ENCODE measurements around the gene ZKSCAN2. TPM values are rescaled to one million over a fixed set of nuclear protein-coding genes. Genes with fewer than 3 reads are reported as not detected.

ZKSCAN2 gene
- total and polyA plus RNA-seq, 9 of the 15 experiments (the other 6 are each of a cell fraction or from before 2014, with no cell fraction given): 1.3 to 9.5 (median 4.2) TPM

DNA sequence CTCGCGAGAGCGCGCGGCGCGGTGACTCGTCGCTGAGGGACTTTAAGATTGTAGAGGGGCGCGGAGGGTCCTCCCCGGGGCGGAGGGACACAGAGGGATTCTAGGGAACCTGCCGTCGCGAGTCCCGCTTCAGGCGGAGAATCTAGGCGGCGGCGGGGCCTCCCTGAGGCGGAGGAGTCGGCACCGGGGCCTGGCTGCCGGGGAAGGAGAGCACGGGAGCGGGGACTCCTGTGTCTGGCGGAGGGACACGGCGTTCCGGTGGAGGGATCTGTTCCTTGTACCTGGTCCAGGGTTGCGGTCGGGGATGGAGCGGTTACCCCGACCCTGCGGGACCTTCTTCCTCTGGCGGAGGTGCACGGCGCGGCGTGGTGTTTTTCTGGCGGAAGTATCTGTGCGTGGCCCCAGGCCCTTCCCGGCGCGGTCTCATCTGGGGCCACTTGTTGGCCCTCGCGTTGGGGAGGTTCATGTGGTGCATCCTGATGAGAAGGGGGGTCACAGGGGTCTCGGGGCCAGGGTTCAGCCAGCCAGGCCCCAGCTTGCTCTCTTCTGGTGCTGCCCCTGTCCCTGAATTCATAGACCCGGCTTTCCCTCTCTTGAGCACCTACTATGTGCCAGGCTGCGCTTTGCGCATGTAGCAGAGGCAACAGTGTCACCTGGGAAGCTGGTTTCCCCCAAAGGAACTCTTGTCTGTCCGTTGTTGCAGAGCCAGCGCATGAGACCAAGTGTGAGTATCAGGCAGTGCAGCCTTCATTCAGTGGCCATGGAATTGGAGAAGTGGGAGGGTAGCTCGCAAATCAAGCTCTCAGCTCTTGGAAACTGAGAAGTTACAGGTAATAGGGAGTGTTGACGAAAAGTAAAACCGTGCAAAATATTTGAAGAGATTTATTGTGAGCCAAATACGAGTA, 563 bp upstream of the ZKSCAN2 start (continued):
- TF ChIP-seq CUX1 (CRISPR knock-in tag; IDR thresholded peaks at IDR 0.05): no peak
- peak; percentile 61; the same call in 1 of the 2 replicates for TF ChIP-seq SPI1 (IDR thresholded peaks at IDR 0.05; ENCODE audit: borderline replicate concordance, low read depth, low read length)
- TF ChIP-seq SMARCC2 (IDR thresholded peaks at IDR 0.05; ENCODE audit: low read depth): 0 out of 2 replicates have a peak, but pooled peaks have one; percentile 31
- no peak for TF ChIP-seq SIX5 (IDR thresholded peaks at IDR 0.05; ENCODE audit: borderline replicate concordance in 1 of 2, insufficient read depth in 1 of 2, low read depth in 1 of 2, low read length in 2 of 2)
- TF ChIP-seq ZNF263 (CRISPR knock-in tag; IDR thresholded peaks at IDR 0.05; ENCODE audit: borderline replicate concordance): 0 out of 2 replicates have a peak, but pooled peaks have one; percentile 20
- TF ChIP-seq MTA2 (IDR thresholded peaks at IDR 0.05; ENCODE audit: low read depth): peak; percentile 26; the same call in 1 of the 2 replicates
- TF ChIP-seq HNRNPLL (IDR thresholded peaks at IDR 0.05; ENCODE audit: low read depth, low read length, poor library complexity, severe bottlenecking): peak; percentile 2
- TF ChIP-seq ZNF253 (CRISPR knock-in tag; conservative IDR thresholded peaks at IDR 0.05): no peak
- TF ChIP-seq TAL1 (IDR thresholded peaks at IDR 0.05): no peak
- no peak; the same call in 1 of the 2 replicates for TF ChIP-seq GABPB2 (CRISPR knock-in tag; conservative IDR thresholded peaks at IDR 0.05)
- no peak for TF ChIP-seq HINFP (tag; conservative IDR thresholded peaks at IDR 0.05; ENCODE audit: low read depth)
- no peak for TF ChIP-seq TBL1XR1 (IDR thresholded peaks at IDR 0.05; ENCODE audit: low read length in 2 of 2)
- TF ChIP-seq BRF1 (IDR thresholded peaks at IDR 0.05; ENCODE audit: borderline replicate concordance, extremely low read depth, insufficient read length): no peak
- TF ChIP-seq ZNF551 (CRISPR knock-in tag; IDR thresholded peaks at IDR 0.05): no peak
- TF ChIP-seq USF2 (CRISPR knock-in tag; IDR thresholded peaks at IDR 0.05): no peak
- TF ChIP-seq SMARCB1 (IDR thresholded peaks at IDR 0.05; ENCODE audit: insufficient read length, low read depth): no peak
- TF ChIP-seq ZBTB26 (CRISPR knock-in tag; IDR thresholded peaks at IDR 0.05): 0 out of 2 replicates have a peak, but pooled peaks have one; percentile 51
- TF ChIP-seq ZC3H8 (IDR thresholded peaks at IDR 0.05): no peak
